Frontal cortex (tissue), 4 donors: ENCODE measurements around the gene HSPBP1. TPM values are rescaled to one million over a fixed set of nuclear protein-coding genes. Genes with fewer than 3 reads are reported as not detected.

Experiments
- DNase-seq, 2 donors: peaks; one replicate each; pipeline ENCODE4 v3.0.0; 2012; ENCODE audit warnings: low spot score in 2 of 2
- FAIRE-seq: peaks from 2 replicates; lab custom pipeline; 2012; peaks lifted over from hg19 to GRCh38; lab: Jason Lieb, UNC
- total RNA-seq: library from RNA; depleted of rRNA; stranded (reverse); fragments of >200 nt; gene quantifications from one replicate; pipeline ENCODE4 v1.2.3, GENCODE V29; 2014
- donor health status: control.
- donor health status: control.
- donor health status: control.

Gene HSPBP1
- total RNA-seq, 1 donor from 2014 or later: 28.9 TPM

- DNase-seq (no peak), FAIRE-seq (no peak)
Observed at GRCh38 chr19:55244004-55244680, 35.8 kb downstream of the HSPBP1 start.

- DNase-seq (no peak), FAIRE-seq (no peak)
Observed at GRCh38 chr19:55242517-55242916, 37.4 kb downstream of the HSPBP1 start.

GRCh38 chr19:55241935-55242464, 37.9 kb downstream of the HSPBP1 start:
- no peak for FAIRE-seq
- DNase-seq: no peak

GRCh38 chr19:55241143-55241934, 38.6 kb downstream of the HSPBP1 start:
- DNase-seq (no peak), FAIRE-seq (no peak)

GRCh38 chr19:55240713-55241020, 39.2 kb downstream of the HSPBP1 start:
- FAIRE-seq (no peak), DNase-seq (no peak)

- no peak for FAIRE-seq
- DNase-seq: no peak
Observed at GRCh38 chr19:55239004-55239403, 40.9 kb downstream of the HSPBP1 start.

- no peak for DNase-seq
Observed at GRCh38 chr19:55238030-55238429, 41.9 kb downstream of the HSPBP1 start.

GRCh38 chr19:55232986-55233385, 46.9 kb downstream of the HSPBP1 start:
- FAIRE-seq: no peak
- DNase-seq: no peak

More at GRCh38 chr19:55238030-55238429, 41.9 kb downstream of the HSPBP1 start:
- no peak for FAIRE-seq

GRCh38 chr19:55232286-55232602, 47.7 kb downstream of the HSPBP1 start:
- DNase-seq (no peak), FAIRE-seq (no peak)

- FAIRE-seq (no peak), DNase-seq (no peak)
Observed at GRCh38 chr19:55231391-55232285, 48.3 kb downstream of the HSPBP1 start.

- DNase-seq (no peak), FAIRE-seq (no peak)
Observed at GRCh38 chr19:55230780-55231179, 49.1 kb downstream of the HSPBP1 start.

GRCh38 chr19:55230329-55230728, 49.6 kb downstream of the HSPBP1 start:
- FAIRE-seq: no peak
- DNase-seq: no peak

- FAIRE-seq: no peak
Observed at GRCh38 chr19:55229789-55230182, 50.1 kb downstream of the HSPBP1 start.

GRCh38 chr19:55229145-55229788, 50.6 kb downstream of the HSPBP1 start:
- DNase-seq (no peak), FAIRE-seq (no peak)

More at GRCh38 chr19:55229789-55230182, 50.1 kb downstream of the HSPBP1 start:
- DNase-seq: no peak

GRCh38 chr19:55228403-55229031, 51.4 kb downstream of the HSPBP1 start, which contains the start of gene TMEM86B:
TSS of gene TMEM86B (minus strand) at chr19:55228763. CDS start at chr19:55228741, 22 bp downstream.
- DNase-seq (no peak), FAIRE-seq (no peak)

- DNase-seq: no peak
- FAIRE-seq: no peak
Observed at GRCh38 chr19:55228015-55228391, 51.9 kb downstream of the HSPBP1 start.

GRCh38 chr19:55227241-55228014, 52.5 kb downstream of the HSPBP1 start:
- DNase-seq: no peak
- no peak for FAIRE-seq

GRCh38 chr19:55226788-55227187, 53.1 kb downstream of the HSPBP1 start:
- no peak for DNase-seq
- no peak for FAIRE-seq

GRCh38 chr19:55226273-55226672, 53.6 kb downstream of the HSPBP1 start:
- FAIRE-seq: no peak
- no peak for DNase-seq
